Neural cell (in vitro differentiated cells): ENCODE results near the gene AIMP1.

Experiments
- EP300 ChIP-seq: fragments of 450-650 bp; conservative IDR thresholded peaks from 2 replicates; pipeline ENCODE4 v1.6.1; 2014; ENCODE audit warnings: antibody characterized with exemption, mild to moderate bottlenecking, moderate library complexity; ENCODE audit not compliant: poor library complexity, severe bottlenecking
- EZH2 ChIP-seq: fragments of 200-600, 300-800 bp; shearing (Covaris generic), sonication (generic); IDR thresholded peaks from 2 replicates; pipeline ENCODE4 v1.6.1; 2014; ENCODE audit warnings: antibody characterized with exemption, low read length, borderline replicate concordance, mild to moderate bottlenecking; ENCODE audit not compliant: insufficient read depth, poor library complexity, severe bottlenecking
- POLR2AphosphoS5 ChIP-seq: IDR thresholded peaks from 2 replicates; pipeline ENCODE4 v1.6.1; 2012
- TF ChIP-seq, protein P1 (sequence below): fragments of 450-650 bp; IDR thresholded peaks from 2 replicates; pipeline ENCODE4 v1.5.1; 2014; ENCODE audit warnings: antibody characterized with exemption, mild to moderate bottlenecking, moderate library complexity; ENCODE audit not compliant: poor library complexity, severe bottlenecking
- TF ChIP-seq, protein P2 (sequence below): IDR thresholded peaks from 2 replicates; pipeline ENCODE4 v1.6.1; 2012; ENCODE audit warnings: borderline replicate concordance

DNA sequence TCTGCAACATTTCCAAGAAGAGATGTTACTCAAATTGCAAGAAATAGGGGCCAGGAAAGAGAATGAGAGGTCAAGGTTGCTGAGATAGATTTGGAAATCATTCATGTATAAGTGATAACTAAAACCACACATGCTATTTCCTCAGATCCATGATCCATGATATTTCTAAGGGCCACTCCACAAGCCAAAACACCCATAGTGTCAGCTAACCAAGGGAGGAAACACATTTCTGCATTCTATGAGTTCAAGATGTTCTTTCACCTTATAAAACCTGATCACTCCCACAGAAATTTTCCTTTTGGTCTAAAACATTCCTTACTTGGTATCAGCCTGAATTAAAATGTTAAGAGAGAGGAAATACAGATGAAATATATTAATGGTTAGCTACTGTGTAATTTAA, 47.6 kb upstream of the AIMP1 start:
- TF ChIP-seq, protein P1, sequence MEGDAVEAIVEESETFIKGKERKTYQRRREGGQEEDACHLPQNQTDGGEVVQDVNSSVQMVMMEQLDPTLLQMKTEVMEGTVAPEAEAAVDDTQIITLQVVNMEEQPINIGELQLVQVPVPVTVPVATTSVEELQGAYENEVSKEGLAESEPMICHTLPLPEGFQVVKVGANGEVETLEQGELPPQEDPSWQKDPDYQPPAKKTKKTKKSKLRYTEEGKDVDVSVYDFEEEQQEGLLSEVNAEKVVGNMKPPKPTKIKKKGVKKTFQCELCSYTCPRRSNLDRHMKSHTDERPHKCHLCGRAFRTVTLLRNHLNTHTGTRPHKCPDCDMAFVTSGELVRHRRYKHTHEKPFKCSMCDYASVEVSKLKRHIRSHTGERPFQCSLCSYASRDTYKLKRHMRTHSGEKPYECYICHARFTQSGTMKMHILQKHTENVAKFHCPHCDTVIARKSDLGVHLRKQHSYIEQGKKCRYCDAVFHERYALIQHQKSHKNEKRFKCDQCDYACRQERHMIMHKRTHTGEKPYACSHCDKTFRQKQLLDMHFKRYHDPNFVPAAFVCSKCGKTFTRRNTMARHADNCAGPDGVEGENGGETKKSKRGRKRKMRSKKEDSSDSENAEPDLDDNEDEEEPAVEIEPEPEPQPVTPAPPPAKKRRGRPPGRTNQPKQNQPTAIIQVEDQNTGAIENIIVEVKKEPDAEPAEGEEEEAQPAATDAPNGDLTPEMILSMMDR: no peak
- TF ChIP-seq, protein P2, sequence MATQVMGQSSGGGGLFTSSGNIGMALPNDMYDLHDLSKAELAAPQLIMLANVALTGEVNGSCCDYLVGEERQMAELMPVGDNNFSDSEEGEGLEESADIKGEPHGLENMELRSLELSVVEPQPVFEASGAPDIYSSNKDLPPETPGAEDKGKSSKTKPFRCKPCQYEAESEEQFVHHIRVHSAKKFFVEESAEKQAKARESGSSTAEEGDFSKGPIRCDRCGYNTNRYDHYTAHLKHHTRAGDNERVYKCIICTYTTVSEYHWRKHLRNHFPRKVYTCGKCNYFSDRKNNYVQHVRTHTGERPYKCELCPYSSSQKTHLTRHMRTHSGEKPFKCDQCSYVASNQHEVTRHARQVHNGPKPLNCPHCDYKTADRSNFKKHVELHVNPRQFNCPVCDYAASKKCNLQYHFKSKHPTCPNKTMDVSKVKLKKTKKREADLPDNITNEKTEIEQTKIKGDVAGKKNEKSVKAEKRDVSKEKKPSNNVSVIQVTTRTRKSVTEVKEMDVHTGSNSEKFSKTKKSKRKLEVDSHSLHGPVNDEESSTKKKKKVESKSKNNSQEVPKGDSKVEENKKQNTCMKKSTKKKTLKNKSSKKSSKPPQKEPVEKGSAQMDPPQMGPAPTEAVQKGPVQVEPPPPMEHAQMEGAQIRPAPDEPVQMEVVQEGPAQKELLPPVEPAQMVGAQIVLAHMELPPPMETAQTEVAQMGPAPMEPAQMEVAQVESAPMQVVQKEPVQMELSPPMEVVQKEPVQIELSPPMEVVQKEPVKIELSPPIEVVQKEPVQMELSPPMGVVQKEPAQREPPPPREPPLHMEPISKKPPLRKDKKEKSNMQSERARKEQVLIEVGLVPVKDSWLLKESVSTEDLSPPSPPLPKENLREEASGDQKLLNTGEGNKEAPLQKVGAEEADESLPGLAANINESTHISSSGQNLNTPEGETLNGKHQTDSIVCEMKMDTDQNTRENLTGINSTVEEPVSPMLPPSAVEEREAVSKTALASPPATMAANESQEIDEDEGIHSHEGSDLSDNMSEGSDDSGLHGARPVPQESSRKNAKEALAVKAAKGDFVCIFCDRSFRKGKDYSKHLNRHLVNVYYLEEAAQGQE: no peak
- TF ChIP-seq EP300: no peak
- no peak for TF ChIP-seq EZH2
- no peak for TF ChIP-seq POLR2AphosphoS5
